Stimulated activated CD4-positive, alpha-beta T cell treated with anti-CD3 and anti-CD28 coated beads, Interleukin-15, amount 100 ng/mL, for 48 hours (primary cell): ENCODE measurements around the gene CHTF18.

Experiments
- DNase-seq, 2 donors: peaks; one replicate each; pipeline ENCODE4 v3.0.0-alpha.2; 2020; ENCODE audit warnings: low read depth in 2 of 2

CHTF18 gene

DNA sequence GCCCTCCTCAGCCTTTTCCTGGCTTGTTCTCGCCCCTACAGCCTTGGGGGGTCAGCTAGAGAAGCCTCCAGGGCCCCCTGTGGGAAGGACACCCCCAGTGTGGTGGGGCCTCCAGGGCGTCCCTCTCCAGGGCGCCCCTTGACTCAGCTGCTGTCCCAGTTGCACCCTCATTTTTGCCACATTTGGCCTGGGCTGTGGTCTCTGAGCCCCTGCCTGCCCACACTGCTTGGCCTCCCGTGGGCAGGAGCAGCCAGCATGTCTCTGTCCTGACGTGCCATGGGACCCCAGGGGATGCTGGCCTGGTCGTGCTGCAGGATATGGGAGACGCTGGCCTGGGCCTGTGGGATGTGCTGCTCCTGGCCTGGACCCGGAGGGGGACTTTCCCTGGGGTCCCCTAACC lies 5.0 kb downstream of the CHTF18 start:
- no peak for DNase-seq

DNA sequence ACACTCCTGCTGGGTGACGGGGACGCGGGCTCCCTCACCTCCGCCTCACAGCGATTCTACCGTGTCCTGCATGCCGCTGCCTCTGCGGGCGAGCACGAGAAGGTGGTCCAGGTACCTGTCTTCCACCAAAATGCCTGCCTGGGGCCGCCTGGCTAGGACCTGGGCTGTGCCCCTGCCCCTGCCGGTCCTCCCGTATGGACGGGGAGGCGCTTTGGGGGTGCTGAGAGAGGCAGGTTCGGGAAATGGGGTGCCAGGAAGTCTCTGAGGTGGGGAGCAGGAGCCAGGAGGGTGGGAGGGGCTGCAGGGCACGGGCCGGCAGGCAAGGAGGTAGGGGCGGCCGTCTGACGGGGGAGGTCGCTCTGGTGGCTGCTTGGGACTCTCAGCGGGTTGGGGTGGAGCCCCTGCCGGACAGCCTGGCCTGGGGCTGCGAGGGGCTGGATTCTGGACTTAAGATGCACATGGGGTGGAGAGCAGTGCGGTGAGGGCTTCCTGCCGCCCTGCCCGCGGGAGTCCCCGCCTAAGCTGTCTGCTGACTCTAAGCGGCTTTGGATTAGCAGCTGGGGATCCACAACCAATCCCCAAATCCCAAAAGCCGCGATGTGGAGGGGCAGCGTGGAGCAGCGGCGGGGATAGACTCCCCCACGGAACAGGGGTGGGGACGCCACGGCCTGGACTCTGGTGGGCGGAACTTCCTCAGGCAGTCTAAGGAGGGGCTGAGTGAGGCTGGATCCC lies 5.8 kb downstream of the CHTF18 start:
- DNase-seq: no peak

DNA sequence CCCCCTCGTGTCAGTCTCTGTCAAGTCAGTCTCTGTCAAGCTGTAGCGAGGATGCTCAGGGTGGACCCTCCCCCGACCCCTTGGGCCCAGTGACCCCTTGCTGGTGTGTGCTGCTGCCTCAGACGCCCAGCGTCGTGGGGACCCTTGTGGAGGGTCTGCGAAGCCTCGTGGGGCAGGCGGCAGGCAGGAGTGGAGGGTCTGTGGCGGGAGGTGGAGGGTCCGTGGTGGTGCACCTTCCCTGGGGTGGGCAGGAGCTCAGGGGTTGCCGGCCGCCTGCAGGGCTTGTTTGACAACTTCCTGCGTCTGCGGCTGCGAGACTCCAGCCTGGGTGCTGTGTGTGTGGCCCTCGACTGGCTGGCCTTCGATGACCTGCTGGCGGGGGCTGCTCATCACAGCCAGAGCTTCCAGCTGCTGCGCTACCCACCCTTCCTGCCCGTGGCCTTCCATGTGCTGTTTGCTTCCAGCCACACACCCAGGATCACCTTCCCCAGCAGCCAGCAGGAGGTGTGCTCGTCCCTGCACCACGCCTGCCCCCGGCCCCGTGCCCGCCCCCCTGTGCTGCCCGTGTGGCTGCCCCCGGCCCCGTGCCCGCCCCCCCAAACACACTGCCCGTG lies 6.5 kb downstream of the CHTF18 start:
- no peak for DNase-seq

DNA sequence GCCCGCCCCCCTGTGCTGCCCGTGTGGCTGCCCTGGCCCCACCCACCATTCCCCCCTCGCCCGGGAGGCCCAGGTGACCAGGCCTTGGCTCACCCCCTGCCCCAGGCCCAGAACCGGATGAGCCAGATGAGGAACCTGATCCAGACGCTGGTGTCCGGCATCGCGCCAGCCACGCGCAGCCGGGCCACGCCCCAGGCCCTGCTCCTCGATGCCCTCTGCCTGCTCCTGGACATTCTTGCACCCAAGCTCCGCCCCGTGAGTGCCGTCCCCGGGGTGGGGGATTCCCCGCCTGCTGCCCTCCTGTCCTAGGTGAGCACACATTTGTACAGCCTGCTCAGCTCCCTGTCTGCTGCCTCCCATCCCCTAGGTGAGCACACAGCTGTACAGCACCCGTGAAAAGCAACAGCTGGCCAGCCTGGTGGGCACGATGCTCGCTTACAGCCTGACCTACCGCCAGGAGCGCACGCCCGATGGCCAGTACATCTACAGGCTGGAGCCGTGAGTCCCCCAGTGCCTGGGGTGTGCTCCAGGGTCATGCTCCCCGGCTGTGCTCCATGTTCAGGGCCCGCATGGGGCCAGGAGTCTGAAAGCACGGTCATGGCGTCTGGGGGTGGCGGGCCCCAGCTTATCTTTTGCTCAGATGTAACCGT lies 7.3 kb downstream of the CHTF18 start:
- DNase-seq: no peak

DNA sequence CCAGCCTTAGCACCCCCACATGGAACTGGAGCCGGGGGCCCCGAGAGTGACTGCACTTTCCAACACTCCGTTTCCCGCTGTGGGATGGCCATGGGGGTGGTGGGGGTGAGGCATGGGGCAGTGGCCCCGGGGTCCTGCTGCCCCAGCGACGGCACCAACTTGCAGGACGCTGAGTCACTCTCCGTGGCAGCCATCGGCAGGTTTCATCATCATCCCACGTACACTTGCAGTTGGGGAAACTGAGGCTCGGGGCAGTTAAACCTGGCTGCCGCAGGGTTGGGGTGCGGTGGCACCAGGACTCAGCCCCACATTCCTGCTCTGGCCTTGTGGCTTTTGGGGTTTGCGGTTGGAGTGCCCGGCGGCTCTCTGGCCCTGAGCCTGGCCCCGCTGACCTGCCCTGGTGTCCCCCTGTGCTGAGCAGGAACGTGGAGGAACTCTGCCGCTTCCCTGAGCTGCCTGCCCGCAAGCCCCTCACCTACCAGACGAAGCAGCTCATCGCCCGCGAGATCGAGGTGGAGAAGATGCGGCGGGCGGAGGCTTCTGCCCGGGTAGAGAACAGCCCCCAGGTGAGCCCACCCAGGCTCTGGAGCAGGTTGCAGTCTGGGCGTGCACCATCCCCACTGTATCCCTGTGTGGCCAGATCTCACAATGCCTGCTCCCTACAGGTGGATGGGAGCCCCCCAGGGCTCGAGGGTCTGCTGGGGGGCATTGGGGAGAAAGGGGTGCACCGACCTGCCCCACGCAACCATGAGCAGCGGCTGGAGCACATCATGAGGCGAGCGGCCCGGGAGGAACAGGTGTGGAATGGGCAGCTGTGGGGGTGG lies 8.1 kb downstream of the CHTF18 start:
- no peak for DNase-seq

DNA sequence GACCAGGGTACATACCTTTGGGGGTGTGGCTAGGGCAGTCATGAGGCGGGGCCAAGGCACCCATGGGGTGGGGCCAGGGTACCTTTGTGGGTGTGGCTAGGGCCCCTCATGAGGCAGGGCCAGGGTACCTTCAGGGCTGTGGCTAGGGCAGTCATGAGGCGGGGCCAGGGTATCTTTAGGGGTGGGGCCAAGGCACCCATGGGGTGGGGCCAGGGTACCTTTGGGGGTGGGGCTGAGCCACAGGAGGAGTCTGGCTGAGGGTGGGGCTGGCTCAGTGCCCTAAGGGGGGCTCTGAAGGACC lies 8.7 kb downstream of the CHTF18 start:
- peak in 1 of 2 donors; percentile 27 for DNase-seq

DNA sequence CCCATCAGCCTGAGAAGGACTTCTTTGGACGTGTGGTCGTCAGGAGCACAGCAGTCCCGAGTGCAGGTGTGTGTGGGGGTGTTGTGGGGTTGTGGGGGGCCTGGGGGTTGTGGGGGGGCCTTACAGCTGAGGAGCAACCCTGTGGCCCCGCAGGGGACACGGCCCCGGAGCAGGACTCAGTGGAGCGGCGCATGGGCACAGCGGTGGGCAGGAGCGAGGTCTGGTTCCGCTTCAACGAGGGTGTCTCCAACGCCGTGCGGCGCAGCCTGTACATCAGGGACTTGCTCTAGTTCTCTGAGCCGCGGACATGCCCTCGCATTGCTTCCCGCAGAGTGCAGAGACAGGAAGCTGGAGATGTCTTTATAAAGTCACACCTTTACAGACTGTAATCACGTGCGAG lies 9.3 kb downstream of the CHTF18 start:
- DNase-seq: no peak

DNA sequence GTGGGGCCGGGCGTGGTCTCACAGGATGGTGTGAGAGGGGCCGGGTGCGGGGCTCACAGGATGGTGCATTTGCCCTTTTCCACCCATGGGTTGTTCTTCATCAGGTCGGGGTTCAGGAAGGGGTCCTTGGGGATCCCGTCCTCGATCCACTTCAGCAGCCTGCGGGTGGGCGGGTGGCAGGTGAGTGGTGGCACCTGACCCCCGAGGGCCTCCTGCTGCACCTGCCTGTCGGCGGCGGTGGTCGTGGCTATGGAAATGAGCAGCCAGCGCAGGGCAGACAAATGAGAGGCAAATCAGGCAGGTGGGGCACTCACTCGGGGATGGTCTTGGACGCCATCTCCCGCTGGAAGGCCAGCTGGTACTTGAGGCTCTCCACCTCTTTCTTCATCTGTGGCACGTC lies 10.2 kb downstream of the CHTF18 start:
- no peak for DNase-seq

DNA sequence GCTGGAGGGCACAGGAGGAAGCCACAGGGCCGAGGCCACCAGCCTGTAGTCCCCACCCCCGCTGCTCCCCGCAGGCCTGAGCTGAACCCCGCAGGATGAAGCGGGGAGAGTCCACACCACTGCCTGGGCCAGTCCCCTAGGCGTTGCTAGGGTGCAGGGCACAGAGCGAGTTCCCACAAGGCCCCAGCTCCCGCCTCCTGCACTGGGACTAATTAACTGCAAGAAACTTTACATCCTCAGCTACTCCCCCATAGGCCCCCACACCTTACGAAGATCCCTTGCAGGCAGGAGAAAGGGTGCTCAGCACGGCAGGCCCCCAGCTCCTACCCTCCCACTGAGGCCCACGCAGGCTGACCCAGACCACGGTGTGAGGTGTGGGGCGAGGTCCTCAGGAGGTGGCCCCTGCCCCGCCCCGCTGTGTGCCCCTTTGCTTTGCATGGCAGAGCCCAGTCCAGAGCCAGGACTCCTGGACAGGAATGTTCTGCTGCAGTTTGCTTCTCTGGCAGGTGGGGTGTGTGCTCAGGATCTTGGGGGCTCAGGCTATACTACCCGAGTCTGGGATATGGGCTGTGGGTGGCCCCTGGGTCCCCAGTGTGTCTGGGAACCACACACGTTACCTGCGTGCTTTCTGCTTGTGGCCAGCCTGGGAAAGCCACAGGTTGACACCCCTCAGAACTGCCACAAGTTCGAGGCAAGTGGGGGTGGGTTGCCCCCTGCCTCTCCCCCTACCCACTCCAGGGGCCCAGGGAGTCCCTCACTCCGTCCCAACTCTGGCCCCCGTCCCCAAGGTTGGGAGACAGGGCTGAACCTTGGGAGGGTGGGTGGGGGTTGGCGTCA lies 10.9 kb downstream of the CHTF18 start:
- DNase-seq: no peak

DNA sequence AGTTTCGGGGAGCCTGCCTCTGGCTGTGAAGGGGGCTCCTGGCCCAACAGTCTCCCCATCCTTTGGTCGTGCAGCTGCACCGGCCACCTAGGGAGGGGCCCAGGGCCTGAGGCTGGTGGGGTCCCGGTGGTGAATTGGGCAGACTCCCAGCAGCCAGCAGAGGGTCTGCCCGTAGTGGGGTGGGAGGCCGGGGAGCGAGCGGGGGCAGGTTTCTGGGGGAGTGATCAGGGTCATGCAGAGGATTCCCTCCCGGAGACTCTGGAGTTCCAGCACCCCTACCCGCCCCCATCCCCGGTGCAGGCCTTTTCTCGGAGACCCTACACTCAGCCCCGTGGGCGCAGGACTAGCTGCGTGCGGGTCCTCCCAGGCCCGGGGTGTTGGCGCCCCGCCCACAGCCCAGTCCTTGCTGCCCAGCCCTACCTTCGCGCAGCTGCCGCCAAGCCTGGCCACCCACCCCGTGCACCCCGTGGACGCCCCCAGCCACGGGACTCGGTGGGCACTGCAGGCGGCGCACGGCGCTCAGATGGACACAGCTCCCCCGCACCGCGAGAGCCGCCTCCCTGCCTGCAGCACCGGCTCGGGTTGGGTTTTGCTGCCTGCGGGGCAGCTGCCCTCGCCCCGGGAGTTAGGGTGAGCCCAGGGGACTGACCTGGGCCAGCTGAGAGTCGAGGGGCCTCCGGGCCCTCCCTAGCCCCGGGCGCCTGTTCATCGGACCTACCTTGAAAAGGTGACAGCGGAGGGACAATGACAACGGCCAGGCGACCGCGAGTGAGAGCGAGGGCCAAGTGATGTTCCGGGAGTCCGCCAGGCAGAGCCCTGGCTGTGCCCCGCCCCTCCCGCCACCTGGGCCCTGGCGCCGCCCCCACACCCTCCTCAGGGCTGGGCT lies 11.8 kb downstream of the CHTF18 start, which contains the start of gene GNG13:
Gene GNG13 (minus strand): TSS at position 787 of the 886 bp plus-strand sequence. CDS start 1,657 bp downstream, outside the sequence.
- no peak for DNase-seq

DNA sequence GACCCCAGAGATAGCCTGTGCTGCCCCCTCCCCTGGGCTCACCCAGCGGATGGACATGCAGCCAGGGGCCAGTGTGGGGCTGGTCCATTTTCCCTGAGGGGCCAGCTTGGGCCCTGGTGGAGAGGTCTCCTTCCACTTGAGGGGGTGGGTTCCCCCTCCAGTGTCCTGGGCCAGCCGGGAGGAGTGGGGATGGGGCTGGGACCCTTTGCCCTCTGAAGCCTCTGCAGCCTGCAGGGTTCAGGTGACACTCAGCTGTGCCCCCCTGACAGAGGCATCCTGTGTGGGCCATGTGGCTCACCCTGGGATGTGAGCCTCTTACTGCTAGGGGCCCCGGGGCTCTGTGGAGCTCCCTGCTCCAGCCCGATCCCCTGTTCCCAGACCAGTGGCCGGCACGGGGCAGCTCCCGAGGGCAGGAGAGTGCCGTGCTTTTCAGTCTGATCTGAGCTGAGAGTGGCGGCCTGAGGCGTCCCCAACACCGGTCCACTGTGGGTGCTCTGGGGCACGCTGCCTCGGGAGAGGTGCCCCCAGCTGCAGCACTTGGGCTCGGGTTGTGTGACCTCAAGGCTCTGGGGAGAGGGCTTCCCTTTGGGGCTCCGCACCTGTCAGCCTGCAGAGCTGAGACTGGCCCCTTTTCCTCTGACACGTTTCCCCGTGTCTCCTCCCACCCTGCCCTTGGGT lies 12.6 kb downstream of the CHTF18 start:
- no peak for DNase-seq

DNA sequence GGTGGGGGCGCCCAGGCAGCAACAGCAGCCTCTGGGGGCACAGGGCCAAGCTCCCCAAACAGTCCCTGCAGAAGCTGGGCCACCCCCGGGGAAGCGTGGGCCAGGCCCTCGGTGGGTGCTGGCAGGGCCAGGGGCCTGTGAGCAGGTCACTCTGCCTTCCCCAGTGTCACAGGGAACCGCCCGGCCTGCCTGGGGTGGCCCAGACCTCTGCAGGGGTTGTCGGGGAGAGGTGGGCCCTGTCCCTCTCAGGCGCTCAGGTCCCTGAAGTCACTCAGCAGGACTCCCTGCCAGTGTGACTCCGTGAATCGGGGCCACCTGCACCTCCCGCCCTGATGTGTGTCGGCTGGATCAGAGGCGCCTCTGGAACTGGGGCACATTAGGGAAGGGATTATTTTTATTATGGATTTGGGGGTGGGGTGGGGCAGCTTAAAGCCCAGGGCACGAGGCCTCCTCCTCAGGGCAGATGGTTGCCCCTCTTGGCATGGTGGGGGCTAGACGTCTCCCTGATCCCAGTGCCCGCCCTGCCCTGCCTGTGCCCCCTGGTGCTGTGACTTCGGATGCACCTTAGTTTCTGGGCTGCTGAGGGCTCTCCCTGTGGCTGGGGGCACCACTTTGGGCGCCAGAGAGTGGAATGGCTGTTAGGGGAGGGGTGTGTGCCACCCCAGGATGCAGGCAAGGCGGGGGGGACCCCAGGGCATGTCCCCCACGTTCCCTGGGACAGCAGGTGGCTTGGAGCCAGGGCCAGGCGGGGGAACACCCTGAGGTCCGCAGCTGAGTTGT lies 13.4 kb downstream of the CHTF18 start:
- no peak for DNase-seq

DNA sequence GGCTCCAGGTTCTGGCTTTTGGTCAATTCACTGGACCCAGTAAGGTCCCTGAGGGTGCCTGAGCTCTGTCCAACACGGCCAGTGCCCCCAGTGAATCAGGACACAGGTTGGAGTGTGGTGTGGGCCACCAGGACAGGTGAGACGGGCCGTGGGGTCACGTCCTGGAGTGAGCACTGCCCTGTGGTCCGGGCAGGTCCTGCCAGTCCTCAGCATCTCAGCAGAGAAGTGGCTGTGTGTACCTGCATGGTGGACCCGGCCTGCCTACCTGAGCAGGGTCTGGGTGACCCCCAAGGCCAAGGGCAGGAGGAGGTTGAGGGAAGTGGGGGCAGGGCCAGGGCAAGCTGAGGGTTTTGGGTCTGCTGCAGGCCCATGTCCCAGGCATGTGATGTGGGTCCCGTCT lies 14.0 kb downstream of the CHTF18 start:
- no peak for DNase-seq

DNA sequence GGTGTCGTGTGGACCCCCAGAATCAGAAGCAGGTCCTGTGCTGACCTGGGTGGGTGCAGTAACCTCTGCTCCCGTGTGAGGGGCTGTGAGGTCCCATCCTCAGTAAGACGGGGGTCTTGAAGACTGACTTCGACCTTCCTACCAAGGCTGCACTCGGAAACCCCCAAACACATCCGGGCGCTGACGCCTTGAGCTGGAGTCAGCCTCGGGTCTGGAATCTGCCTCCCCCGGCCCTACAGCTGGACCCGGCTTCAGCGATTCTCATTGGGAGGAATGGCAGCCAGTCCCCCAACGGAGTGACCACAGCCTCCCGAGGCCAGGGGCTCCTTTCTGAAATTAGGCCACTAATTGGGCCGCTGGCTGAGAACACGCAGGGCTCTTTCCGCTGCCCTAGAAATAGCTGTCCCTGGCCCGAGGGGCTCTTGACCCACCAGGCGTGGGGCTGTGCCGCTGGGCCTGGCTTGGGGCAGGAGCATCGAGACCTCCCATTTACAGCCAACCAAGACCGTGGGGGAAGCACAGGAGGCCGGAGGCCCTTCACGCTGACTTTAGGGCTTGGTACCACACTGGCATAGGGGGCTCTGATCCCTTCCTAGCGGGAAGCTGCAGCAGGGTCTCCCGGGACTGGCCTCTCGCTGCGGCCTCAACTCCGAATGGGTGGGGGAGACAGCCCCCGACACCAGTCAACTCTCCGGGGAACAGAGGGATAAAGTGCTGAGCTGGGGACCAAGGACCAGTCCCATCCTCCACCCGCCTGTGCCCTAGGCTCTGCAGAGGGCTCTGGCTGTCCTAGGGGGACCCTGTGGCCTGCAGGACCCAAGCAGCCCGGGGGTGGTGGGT lies 14.7 kb downstream of the CHTF18 start:
- no peak for DNase-seq

DNA sequence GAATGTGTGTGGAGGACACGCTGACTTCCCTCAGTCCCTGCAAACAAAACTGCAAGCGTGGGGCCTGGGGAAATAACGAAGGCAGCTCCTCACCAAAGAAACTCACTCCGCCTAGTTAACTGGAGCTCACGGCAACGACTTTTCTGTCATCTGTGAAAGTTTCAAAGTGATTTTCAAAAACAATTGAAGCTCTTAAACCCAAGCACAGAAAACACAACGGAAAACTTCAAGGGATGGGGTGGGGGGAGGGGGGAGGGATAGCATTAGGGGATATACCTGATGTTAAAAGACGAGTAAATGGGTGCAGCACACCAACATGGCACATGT lies 15.3 kb downstream of the CHTF18 start:
- no peak for DNase-seq

DNA sequence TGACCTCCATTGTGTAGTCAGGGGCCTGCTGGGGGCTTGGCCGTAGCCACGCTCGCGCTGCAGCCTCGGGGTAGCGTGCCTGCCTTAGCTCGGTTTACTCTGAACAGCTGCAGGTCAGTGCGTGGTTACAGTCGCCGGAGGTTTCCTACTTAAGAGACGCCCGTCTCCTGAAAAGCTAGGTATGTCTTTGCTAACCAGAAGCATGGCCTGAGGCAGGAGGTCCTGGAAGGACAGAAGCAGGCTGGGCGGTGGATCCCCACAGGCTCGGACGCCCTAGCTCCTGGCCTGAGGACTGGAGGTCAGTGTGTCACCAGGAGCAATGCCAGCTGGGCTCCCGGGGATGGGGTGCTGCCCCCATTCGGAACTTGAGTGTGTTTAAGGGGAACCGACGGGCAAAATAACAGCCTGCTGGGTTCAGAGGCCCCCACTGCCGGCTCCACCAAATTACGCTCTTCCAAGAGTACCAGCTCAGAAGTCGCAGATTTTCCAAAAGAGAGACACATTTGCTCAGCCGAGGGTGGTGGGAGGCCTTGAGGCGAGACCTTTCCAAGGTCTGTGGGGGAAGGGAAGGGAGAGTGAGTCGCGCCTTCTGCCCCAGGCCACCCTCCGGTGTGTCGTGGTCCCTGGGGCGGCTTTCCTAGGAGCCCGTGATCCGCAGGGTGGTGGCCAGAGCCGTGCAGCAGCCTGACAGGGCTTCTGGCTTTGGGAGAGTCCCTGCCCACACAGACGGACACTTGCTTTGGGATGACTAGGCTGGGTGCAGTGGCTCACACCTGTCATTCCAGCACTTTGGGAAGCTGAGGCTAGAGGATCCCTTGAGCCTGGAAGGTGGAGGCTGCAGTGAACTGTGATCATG lies 16.0 kb downstream of the CHTF18 start:
- no peak for DNase-seq

DNA sequence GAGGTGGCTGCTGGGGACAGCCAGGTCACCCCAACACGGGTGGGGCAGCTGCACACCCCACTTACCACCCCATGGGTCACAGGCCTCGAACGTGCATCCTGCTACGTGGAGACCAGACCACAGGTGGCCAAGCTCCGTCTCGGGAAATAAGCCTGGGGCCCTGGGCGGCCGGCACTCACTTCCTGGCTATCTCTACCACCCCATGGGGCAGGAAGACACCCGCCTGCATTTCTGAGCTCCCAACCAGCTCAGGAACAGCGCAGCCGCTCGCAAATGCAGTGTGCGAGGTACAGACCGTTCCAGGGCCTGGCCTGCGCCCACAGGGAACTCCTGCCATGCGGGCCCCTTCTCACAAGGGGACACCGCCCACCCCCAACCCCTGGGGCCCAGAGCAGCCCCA lies 17.1 kb downstream of the CHTF18 start:
- DNase-seq: no peak
